ENCODE data around the gene SUB1. TPM values are rescaled to one million over a fixed set of nuclear protein-coding genes. Genes with fewer than 3 reads are reported as not detected.
A peak's percentile ranks its signal among the peaks of the same experiment; 100 is the strongest.
"Not testable (repeated sequence)": the region's sequence is repeated elsewhere in the genome, so short reads cannot be mapped to it uniquely, and the experiment has no call there.

Gene SUB1
- polyA plus RNA-seq, 4 donors: 286 to 443 (median 325) TPM

DNA sequence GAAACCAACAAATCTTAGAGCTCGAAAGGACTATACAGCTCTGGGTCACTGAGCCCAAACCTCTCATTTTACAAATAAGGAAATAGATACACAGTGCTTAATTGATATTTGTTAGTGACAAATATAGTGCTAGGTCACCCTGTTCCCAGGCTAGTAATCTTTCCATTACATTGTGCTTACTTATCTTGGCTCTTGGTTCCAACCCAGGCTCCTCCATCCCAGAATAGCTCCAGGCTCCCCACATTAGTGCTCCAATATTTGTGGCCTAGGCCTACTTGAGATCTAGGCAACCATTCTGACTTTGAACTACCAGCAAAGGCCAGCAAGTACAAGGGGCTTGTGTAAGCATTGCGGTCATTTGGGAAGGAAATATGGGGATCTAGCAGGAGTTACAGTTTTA, 21.7 kb upstream of the SUB1 start:
- DNase-seq (ENCODE audit: low read depth in 4 of 4, low spot score in 3 of 4): no peak

DNA sequence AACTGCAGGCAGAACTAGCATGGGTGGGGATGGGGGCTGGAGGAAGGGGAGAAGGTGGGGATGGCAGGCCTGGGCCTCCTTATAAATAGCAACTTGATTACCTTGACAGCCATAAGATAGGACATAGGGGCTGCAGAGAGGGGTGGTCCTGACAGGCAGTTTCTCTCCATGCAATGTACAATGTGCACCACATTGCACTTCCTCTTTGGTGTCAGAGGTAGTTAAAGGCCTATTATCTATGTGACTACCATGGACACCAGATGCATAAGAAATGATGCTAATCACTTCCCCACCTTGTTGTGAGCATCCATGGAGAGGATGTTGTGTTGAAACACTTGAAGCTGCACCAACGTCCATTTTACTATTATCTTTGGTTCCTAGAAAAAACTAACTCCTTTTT, 20.2 kb upstream of the SUB1 start:
- DNase-seq (ENCODE audit: low read depth in 4 of 4, low spot score in 3 of 4): no peak

DNA sequence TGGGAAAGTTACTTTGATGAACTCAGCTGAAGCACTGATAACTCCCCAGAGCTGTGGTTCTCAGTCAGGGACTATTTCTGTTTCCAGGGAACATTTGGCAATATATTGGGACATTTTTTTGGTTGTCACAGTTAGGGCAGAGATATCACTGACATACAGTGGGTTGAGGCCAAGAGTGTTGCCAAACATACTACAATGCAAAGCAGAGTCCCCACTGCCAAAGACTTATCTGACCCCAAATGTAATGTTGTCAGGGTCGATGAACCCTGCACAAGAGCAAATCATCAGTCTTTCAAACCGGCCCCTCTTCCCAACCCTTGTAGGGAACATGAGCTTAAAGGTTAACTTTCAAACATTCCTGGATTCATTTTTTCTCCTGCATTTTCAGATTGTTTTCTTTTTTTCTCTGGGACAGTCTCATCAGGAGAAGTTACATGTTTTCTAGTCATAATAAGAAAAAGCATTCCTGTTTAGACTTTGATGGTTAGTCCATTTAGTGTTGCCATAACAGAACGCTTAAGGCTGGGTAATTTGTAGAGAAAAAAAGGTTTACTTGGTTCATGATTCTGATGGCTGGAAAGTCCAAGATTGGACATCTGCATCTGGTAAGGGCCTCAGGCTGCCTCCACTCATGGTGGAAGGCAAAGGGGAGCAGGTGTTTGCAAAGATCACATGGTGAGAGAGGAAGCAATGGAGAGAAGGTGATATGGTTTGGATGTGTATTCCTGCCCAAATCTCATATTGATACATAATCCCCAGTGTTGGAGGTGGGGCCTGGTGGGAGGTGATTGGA, 18.8 kb upstream of the SUB1 start:
- no peak for DNase-seq (ENCODE audit: low read depth in 4 of 4, low spot score in 3 of 4)

DNA sequence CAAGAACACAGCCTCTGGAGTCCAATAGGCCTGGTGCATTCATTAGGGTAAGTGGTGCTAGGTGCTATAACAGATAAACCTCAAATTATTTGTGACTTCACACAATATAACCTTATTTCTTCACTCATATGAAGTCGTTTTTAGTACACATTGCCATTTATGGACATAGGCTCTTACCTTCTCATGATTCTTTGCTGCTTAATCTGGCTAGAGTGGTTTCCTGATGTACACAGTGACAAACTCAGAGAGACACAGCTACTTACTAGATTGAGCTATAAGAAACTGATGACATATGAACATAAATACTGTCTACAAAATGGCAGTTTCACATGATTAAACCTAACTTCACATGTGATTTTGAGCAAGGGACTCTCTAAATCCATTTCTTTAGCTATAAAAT, 14.2 kb upstream of the SUB1 start:
- no peak for DNase-seq (ENCODE audit: low read depth in 4 of 4, low spot score in 3 of 4)

DNA sequence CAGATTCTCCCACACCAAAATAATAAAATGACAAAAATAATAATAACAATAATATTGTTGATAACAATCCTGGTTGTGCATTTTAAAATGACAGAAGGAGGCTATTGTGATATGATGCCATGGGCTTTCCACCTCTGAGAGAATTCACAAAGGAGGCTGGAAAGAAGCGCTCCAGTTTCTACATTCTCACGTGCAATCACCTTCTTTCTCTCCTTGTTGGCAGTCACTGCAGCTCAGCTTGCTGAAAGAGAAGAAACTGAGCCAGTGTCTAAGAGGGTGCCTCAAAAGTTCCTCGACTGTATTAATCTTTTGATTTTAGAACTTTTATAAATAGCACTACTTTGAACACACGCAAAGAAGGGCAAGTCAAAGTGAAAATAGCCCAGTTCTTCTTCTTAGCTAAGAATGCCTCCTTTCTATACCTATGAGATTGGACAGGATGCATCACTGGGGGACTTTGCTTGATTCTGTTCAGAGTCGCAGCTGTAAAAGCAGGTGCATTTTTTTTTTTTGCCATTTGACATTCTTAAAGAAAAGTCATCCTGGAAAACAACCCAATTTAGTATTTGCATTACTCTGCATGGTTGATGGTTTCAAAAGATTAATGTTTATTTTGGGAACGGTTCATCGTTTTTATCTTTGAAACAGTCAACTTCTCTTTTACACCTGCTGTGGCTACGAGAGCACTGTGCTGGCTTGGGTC, 12.4 kb upstream of the SUB1 start:
- no peak for DNase-seq (ENCODE audit: low read depth in 4 of 4, low spot score in 3 of 4)

DNA sequence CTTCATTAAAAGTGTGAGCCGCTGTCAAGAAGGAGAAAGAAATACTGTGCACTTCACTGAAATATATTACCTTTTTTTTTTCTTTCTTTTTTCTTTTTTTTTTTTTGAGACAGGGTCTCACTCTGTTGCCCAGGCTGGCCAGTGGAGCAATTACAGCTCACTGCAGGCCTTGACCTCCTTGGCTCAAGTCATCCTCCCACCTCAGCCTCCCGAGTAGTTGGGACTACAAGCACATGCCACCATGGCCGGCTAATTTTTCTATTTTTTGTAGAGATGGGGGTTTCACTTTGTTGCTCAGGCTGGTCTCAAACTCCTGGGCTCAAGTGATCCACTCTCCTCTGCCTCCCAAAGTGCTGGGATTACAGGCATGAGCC, 11.9 kb upstream of the SUB1 start:
- not testable (repeated sequence) for DNase-seq (ENCODE audit: low read depth in 4 of 4, low spot score in 3 of 4)

DNA sequence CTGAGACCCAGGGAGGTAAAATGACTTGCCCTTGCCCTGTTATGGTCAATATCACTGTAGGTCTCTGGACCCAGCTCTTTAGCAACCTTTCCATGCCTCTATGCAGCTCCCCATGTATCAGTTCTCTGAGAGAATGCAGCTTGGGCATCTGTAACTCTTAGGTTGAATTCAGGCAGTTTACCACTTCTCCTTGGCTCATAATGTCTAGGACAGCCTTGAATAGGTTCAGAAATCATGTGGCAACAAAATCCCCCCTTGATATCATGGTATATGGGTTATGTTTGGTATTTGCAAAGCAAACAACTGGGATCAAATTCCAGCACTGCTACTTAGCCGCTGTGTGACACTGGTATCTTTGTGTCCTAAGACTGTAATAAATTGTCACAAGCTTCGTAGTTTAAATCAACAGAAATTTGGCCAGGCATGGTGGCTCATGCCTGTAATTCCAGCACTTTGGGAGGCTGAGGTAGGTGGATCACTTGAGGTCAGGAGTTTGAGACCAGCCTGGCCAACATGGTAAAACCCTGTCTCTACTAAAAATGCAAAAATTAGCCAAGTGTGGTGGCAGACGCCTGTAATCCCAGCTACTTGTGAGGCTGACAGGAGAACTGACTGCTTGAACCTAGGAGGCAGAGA, 10.7 kb upstream of the SUB1 start:
- DNase-seq (ENCODE audit: low read depth in 4 of 4, low spot score in 3 of 4): no peak

DNA sequence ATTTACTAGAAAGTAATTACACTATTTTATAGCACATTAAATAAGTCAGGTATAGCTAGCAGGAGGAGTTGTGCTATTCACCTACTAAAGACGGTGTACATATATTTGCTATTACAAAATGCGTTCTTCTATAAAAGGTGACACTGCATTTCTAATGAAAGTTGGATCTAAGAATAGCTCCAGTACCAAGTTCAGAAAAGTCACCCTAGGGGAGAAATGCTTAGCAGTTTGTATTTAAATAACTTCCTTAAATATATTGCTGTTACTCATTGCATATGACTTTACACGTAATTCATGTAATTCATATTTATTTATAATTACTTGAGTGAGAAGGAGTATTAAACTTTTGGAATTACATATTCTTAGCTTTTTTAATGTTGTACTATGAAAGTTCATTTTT, 7.0 kb upstream of the SUB1 start:
- no peak for DNase-seq (ENCODE audit: low read depth in 4 of 4, low spot score in 3 of 4)

DNA sequence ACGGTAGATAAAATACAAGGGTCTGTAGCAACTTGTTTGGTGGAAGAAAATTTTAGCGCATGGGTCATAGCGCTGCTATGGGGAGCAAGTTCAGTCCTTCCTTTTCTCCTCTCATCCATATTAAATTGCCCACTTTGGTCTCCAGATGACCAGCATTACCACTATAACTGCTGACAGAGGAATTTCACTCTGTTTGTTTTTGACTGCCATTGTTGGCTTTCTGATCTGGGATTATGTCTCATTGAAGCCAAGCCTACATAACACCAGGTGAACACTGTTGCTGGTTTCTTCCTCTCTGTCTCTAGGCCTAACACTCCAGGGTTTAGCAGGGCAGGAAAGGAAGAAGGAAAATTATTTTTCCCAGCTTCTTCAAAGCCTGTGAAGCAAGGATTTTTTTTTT, 6.6 kb upstream of the SUB1 start:
- DNase-seq (ENCODE audit: low read depth in 4 of 4, low spot score in 3 of 4): no peak

DNA sequence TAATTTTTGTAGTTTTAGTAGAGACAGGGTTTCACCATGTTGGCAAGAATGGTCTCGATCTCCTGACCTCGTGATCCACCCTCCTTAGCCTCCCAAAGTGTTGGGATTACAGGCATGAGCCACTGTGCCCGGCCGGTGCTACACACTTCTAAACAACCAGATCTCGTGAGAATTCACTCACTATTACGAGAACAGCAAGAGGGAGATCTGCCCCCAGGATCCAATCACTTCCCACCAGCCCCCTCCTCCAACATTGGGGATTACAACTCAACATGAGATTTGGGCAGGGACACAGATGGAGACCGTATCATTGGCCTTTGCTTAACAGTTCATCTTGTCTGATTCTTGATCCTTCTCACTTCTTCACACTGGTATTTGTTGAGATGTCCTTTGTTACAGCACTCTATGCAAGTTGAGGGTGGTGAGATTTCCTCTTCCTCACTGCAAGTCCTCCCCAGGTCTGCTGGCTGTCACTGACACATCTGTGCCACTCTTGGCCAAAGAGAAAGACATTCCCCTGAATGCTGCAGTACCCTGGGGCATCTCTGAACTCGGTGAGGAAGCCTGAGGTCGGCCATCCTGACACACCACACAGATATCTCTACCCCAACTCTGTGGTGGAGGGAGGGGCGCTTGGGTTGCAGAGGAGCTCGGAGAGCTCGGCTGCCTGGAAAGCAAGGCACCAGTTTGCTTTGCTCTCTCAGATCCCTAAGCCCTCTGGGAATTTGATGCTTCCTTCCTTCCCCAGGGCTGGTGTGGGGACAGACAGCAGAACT, 4.2 kb upstream of the SUB1 start:
- DNase-seq (ENCODE audit: low read depth in 4 of 4, low spot score in 3 of 4): no peak

DNA sequence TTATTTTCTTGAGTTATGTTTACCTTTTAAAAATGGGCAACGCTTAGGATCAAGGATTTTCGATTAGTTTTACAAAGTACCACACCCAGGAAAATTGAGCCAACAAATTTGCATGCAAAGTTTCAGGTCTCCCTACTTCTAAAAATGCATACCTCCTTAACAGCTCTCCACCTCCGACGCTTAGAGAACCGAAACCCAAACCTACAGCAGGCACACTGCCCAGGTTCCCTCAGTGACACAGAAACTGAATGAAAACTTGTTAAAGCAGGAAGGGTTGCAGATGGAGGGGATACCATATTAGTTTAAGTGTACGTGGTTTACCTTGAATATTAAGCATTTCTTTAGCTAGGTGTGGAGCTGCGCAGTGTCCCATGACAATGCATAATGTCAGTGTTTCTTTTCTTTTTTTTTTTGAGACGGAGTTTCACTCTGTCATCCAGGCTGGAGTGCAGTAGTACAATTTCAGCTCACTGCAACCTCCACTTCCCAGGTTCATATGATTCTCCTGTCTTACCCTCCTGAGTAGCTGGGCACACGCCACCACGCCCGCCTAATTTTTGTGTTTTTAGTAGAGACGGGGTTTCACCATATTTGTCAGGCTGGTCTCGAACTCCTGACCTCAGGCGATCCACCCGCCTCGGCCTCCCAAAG, 1.6 kb upstream of the SUB1 start:
- no peak for DNase-seq (ENCODE audit: low read depth in 4 of 4, low spot score in 3 of 4)

DNA sequence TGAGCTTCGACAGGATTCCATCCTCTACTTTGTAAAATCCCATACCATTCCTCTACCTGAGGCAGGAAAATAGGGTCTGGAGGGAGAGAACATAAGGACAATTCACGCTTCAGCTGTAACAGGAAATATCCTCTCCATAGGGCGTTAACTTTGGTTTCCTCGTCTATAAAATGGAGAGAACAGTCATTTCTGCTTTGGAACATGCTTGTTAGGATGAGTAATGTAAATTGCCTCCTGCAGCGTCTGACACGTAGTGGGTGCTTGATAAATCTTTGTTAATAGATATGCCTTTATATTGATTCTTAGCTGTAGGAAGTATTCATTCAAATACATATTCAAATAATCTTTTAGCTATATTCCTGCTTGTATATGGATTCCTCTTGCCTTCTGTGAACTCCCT, 711 bp upstream of the SUB1 start:
- no peak for DNase-seq (ENCODE audit: low read depth in 4 of 4, low spot score in 3 of 4)

DNA sequence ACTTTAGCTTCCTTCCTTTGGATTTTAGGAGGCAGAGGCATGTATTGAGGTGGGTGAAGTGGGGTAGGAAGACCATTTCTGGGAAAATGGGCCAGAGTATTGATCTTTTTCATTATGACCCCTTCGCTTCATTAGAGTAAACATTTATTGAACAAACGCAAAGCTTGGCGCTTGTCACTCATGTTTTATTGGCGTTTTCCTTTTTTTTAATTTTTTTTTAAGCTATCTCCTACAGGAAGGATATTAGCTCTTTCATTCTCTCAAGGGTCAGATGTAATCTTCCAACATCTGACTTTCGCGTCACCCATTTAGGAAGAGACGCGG, 273 bp upstream of the SUB1 start:
- DNase-seq (ENCODE audit: low read depth in 4 of 4, low spot score in 3 of 4): no peak

DNA sequence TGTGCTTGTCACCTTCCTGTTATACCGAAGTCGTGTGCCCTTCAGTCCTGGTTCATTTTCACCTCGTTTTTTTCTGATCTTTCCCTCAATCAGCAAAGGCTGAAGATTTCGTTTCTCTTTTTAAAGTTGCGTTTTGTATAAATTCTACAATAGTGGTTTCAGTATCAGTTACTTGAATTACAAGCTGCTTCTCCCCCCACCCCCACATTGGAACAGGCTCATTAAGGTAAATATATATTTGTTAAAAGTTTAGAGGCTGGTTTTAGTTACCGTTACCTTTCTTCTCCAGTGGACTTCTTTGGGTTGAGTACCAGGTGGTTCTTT, 881 bp downstream of the SUB1 start:
- DNase-seq (ENCODE audit: low read depth in 4 of 4, low spot score in 3 of 4): peak in 1 of 4 donors; percentile 10

DNA sequence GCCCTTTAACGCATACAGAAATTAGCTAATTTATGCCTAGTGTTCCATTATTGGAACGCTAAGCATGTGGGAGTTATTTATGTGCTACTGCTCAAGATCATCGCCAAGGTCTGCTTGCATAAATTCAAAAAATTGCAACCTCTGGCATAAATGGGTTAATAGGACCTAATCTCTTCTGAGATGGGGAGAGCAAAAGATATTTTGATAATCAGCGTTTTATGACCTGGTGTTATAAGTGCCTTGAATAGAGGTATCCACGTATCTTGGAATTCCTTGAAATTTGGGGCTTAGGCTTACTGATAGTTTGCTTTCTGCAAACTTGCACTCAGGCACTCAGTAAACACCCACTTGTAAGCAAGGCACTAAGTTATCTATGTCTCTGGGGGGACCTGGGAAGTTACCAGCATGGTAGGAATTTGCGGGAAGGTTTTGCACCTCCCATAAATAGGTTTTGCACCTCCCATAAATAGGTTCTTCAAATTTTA, 1.8 kb downstream of the SUB1 start:
- DNase-seq (ENCODE audit: low read depth in 4 of 4, low spot score in 3 of 4): no peak

DNA sequence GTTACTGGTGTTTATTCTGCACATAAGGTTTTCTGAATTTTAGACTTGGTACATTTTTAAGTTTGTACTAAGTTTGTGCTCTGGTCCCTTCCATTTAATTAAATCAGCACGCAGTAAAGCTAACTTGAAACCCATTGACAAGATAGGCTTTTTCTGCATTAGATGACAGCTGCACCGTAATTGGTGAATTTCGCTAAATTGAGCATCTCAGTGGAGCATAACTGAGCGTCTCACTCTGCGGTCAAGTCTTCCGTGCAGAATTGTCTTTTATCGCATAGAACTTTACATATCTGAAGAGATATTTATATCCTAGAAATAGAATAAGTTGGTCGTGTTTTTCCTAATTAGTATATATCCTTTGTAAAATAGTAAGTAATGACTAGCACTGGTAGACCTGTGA, 4.1 kb downstream of the SUB1 start:
- DNase-seq (ENCODE audit: low read depth in 4 of 4, low spot score in 3 of 4): no peak

DNA sequence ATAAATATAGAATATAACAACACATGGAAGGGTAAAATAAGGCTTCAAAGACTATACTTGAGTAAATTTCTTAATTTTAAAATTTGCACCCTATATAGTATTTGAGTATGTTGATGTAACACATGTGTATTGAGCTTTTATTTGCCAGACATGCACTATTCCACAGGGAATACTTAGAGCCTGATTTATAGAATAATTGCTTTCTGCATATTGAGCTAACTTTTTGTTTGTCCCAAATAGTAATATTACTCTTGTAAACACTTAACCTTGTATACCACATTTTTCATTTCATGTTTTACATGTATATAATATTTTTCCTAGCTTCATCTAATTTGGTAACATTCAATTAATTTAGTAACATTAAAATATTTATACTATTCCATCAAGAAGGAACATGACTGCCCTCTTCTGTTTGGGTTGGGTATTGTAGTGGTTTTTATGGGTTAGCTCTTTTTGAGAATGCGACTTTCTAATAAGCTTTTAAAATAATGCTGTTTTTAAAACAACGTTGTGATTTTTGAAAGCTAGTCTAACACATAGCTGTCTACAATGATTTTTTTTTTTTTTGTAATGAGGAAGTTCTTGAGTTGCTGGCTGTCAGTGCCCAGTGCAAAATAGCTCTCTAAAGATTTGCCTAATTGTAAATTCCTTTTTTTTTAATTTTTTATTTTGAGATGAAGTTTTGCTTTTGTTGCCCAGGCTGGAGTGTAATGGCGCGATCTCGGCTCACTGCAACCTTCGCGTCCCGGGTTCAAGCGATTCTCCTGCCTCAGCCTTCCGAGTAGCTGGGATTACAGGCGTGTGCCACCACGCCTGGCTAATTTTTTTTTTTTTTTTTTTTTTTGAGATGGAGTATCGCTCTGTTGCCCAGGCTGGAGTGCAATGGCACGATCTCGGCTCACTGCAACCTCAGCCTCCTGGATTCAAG, 4.8 kb downstream of the SUB1 start:
- peak in 2 of 4 donors; percentile 25 to 39 for DNase-seq (ENCODE audit: low read depth in 4 of 4, low spot score in 3 of 4)

DNA sequence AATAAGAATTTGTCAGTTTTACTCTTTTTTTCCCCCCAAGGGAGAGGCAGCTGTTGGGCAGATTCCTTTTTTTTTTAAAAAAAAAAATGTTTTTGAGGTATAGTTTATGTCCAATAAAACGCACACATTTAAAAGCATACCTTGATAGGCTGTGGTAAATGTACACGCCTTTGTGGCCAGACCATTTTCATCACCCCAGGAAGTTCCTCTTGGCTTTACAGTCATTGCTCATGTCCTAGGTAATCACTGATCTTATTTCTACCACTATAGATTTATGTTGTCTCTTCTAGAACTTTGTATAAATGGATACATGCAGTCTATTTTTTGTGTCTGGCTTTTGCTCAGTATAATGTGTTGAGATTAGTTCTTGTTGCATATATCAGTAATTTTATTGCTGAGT, 9.8 kb downstream of the SUB1 start:
- no peak for DNase-seq (ENCODE audit: low read depth in 4 of 4, low spot score in 3 of 4)

DNA sequence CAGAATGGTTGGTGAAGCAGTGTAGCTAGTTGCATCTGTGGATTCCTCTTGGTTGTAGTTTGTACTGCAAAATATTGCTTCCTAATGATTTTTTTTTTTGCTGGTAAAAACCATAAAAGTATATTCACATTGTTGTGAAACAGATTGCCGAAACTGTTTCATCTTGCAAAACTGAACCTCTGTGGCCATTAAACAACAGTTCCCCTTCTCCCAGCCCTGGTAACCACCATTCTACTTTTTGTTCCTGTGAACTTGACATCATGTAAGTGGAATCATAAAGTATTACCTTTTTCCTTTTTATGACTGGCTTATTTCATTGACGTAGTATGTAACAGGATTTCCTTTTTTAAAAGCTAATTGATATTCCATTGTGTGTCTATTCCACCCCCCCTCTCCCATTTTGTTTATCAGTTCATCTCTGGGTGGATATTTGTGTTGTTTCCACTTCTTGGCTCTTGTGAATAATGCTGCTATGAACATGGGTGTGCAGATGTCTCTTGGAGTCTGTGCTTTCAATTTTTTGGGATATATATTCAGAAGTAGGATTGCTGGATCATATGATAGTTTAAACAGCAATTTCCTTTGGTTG, 11.8 kb downstream of the SUB1 start:
- DNase-seq (ENCODE audit: low read depth in 4 of 4, low spot score in 3 of 4): no peak
